GM18873 (cell line): ENCODE data around the gene RAB6C.
"Not testable (repeated sequence)": the region's sequence is repeated elsewhere in the genome, so short reads cannot be mapped to it uniquely, and the experiment has no call there.

Experiments used
- ATAC-seq: cut with Tn5 transposase; IDR thresholded peaks from one replicate; pipeline ENCODE4 v1.9.1; 2021; ENCODE audit warnings: mild to moderate bottlenecking, moderate library complexity, moderate number of reproducible peaks; ENCODE audit not compliant: unreplicated experiment, low FRiP score

RAB6C gene

DNA sequence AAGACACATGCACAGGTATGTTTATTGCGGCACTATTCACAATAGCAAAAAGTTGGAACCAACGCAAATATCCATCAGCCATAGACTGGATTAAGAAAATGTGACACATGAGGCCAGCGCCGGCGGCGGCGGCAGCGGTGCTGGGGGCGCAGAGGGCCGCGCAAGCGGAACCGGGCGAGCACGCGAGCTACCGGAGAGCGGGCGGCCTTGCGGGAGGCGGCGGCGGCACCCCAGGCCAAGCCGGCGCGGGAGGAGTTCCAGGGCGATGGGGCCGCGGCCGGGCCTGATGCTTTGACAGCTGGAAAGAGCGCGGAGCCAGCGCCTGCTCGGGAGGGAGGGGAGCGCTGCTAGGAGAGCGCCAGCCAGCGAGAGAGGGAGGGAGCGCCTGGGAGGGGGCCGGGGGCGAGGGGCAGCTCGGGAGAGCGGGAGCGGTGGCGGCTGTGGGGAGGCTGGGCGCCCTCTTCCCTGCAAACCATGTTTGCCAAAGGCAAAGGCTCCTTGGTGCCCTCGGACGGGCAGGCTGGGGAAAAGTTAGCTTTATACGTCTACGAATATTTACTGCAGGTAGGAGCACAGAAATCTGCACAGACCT lies 13.0 kb downstream of the RAB6C start:
- ATAC-seq: not testable (repeated sequence)

DNA sequence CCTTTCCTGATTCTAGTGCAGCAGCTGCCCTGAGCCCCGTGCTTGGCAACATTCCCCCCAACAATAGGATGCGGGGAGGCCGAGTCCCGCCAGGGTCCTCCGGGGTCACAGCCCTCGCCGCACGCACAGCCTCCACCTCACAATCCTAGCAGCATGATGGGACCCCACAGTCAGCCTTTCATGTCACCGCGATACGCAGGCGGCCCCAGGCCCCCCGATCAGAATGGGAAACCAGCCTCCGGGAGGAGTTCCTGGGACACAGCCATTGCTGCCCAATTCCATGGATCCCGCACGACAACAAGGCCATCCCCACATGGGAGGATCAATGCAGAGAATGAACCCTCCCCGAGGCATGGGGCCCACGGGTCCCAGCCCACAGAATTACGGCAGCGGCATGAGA lies 13.7 kb downstream of the RAB6C start:
- not testable (repeated sequence) for ATAC-seq

DNA sequence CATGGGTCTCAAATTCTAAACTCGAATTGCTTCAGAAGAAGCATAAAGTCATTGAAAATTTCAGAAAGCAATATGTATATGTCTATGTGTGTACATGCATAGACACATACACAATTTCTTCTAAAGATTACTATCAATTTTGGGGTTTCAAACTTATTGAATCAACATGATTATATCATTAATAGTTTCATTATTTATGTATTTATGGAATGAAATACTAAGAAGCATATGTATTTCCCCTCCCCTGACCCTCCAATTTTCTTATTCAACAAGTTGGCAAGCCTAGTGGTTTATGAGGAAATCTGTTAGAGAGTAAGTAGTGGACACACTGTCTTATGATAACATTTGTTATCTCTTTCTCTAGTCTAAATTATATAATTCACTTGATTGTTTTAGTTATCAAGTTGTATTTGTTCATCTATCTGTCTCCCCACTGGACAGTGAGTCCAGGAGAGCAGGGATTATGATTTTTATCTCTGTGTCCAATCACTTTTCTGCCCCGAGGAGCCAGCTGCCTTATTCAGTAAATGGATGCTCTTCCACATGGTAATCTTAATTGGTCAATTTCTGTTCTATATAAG lies 17.3 kb downstream of the RAB6C start:
- not testable (repeated sequence) for ATAC-seq

DNA sequence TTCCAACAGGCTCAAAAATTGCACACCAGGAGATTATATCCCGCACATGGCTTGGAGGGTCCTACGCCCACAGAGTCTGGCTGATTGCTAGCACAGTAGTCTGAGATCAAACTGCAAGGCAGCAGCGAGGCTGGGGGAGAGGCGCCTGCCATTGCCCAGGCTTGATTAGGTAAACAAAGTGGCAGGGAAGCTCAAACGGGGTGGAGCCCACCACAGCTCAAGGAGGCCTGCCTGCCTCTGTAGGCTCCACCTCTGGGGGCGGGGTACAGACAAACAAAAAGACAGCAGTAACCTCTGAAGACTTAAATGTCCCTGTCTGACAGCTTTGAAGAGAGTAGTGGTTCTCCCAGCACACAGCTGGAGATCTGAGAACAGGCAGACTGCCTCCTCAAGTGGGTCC lies 19.3 kb downstream of the RAB6C start:
- not testable (repeated sequence) for ATAC-seq

DNA sequence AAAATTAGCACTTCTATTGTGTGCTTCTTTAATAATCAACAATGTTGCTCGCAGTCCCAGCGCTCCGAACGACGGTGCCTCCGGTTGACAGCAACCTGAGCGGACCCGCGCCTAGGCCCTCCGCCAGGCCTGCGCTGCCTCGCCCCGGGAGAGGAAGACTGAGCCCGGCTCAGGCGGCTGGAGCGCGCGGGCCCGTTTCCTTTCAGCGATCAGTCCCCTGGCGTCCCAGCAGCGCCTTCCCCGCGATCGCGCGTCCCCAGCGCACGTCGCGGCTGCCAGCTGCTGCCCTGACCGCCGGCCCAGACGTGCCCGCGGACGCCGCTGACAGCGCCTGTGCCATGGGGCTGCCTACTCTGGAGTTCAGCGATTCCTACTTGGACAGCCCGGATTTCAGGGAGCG lies 26.4 kb downstream of the RAB6C start:
- ATAC-seq: not testable (repeated sequence)

GRCh38 chr2:130016701-130017100 lies 37.2 kb downstream of the RAB6C start:
- not testable (repeated sequence) for ATAC-seq

GRCh38 chr2:130019402-130019801 lies 39.9 kb downstream of the RAB6C start:
- no peak for ATAC-seq

DNA sequence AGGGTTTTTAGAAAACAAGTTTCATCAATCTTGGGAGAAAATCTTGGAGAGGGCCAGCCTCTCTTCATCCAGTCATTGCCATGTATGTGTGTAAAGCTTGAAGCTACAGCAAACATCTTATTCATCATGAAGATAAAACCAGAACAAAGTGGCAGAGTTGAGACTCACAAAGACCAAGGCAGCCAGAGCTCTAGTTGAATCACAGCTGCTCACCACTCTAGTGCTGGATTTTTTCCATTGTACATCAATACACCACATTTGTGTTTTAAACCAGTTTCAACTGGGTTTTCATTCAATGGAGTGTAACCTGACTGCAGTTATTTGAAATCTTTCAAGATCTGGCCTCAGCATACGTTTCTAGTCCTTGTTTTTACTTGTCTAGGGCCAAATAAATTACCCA lies 40.6 kb downstream of the RAB6C start:
- ATAC-seq: not testable (repeated sequence)

- ATAC-seq: not testable (repeated sequence)
Measured at GRCh38 chr2:130025931-130026330, 46.5 kb downstream of the RAB6C start.
